SK-N-SH (cell line): ENCODE results near the gene DGKE.

Experiments
- EP300 ChIP-seq, 2 experiments: IDR thresholded peaks; 2 replicates each; pipeline versions ENCODE4 v1.4.0 to v1.6.1; 2012; ENCODE audit warnings: borderline replicate concordance in 1 of 2, low read depth in 1 of 2, low read length in 1 of 2
- MXI1 ChIP-seq: IDR thresholded peaks from 2 replicates; pipeline ENCODE4 v1.6.1; 2012; ENCODE audit warnings: mild to moderate bottlenecking, low read depth, low read length, improper control_type of control experiment
- TCF12 ChIP-seq: IDR thresholded peaks from 2 replicates; pipeline ENCODE4 v1.4.0; 2012
- TF ChIP-seq, protein P1 (sequence below): fragments of 200-600 bp; sonication (generic); IDR thresholded peaks from 2 replicates; pipeline ENCODE4 v1.6.1; 2017; ENCODE audit warnings: antibody characterized with exemption, mild to moderate bottlenecking, moderate library complexity
- TF ChIP-seq, protein P2 (sequence below): IDR thresholded peaks from 2 replicates; pipeline ENCODE4 v1.4.0; 2012; ENCODE audit warnings: low read depth

DNA sequence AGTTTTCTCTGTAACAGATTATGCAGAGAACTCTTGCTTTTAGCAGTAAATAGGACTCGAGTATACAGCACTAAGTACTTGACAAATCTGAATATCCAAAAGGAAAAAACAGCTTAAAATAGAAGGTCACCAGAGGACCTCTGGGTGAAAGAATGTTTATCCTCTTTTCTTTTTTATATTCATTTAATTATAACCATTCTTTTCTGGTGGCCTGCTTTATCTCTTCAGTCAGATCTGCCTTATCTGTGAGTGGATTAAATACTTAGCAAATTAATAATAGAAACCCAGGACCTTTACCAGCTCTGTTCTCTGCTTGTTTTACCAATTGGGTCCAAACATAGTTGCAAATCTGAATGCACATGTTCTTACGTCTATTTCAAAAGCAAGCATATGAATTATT lies 8.6 kb downstream of the DGKE start:
- peak in 1 of 2 experiments; percentile 50; a peak in 1 of 4 replicates for TF ChIP-seq EP300 (IDR thresholded peaks at IDR 0.05; ENCODE audit: borderline replicate concordance in 1 of 2, low read depth in 1 of 2, low read length in 1 of 2)
- TF ChIP-seq, protein P1, sequence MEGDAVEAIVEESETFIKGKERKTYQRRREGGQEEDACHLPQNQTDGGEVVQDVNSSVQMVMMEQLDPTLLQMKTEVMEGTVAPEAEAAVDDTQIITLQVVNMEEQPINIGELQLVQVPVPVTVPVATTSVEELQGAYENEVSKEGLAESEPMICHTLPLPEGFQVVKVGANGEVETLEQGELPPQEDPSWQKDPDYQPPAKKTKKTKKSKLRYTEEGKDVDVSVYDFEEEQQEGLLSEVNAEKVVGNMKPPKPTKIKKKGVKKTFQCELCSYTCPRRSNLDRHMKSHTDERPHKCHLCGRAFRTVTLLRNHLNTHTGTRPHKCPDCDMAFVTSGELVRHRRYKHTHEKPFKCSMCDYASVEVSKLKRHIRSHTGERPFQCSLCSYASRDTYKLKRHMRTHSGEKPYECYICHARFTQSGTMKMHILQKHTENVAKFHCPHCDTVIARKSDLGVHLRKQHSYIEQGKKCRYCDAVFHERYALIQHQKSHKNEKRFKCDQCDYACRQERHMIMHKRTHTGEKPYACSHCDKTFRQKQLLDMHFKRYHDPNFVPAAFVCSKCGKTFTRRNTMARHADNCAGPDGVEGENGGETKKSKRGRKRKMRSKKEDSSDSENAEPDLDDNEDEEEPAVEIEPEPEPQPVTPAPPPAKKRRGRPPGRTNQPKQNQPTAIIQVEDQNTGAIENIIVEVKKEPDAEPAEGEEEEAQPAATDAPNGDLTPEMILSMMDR = no peak
- peak; percentile 53; the same call in 1 of the 2 replicates for TF ChIP-seq TCF12
- TF ChIP-seq MXI1 = no peak
- TF ChIP-seq, protein P2, sequence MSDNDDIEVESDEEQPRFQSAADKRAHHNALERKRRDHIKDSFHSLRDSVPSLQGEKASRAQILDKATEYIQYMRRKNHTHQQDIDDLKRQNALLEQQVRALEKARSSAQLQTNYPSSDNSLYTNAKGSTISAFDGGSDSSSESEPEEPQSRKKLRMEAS = no peak
